OCI-LY3 (cell line): Measurements from ENCODE around the gene PKD1L1.

Source experiments
- H2AFZ ChIP-seq: fragments of 200-600, 300-600 bp; shearing (Covaris generic); 2 replicates; pipeline ENCODE4 v1.6.0; 2014; ENCODE audit warnings: antibody characterized with exemption, low read depth, low read length
- H3K27ac ChIP-seq: fragments of 200-600, 300-600 bp; sonication (generic); 2 replicates; pipeline ENCODE4 v1.5.1; 2014; ENCODE audit warnings: mild to moderate bottlenecking, low read length, moderate library complexity, mixed read lengths
- H3K27me3 ChIP-seq: fragments of 200-600, 300-600 bp; sonication (generic); 2 replicates; pipeline ENCODE4 v1.6.1; 2014; ENCODE audit warnings: low read depth, low read length, mixed read lengths
- H3K36me3 ChIP-seq: fragments of 200-600, 300-600 bp; sonication (generic); replicated peaks from 2 replicates; pipeline ENCODE3; 2014; ENCODE audit warnings: low read depth, low read length, mixed read lengths
- H3K4me1 ChIP-seq: fragments of 300-600, 200-600 bp; sonication (generic); 2 replicates; pipeline ENCODE4 v1.6.1; 2014; ENCODE audit warnings: low read length, mixed read lengths
- H3K4me2 ChIP-seq: fragments of 200-600, 300-600 bp; sonication (generic); 2 replicates; pipeline ENCODE4 v1.6.1; 2014; ENCODE audit warnings: low read length, mixed read lengths
- H3K4me3 ChIP-seq: fragments of 300-600, 200-600 bp; sonication (generic); 2 replicates; pipeline ENCODE4 v1.5.1; 2014; ENCODE audit warnings: antibody characterized with exemption, mild to moderate bottlenecking, low read length, moderate library complexity
- H3K79me2 ChIP-seq: fragments of 300-600, 200-600 bp; shearing (Covaris generic); 2 replicates; pipeline ENCODE4 v1.6.1; 2014; ENCODE audit warnings: mild to moderate bottlenecking, low read length, mixed read lengths
- H3K9ac ChIP-seq: fragments of 300-600, 200-600 bp; shearing (Covaris generic); 2 replicates; pipeline ENCODE4 v1.6.0; 2014; ENCODE audit warnings: mild to moderate bottlenecking, low read length, moderate library complexity
- H3K9me3 ChIP-seq: fragments of 200-600, 300-600 bp; shearing (Covaris generic); 2 replicates; pipeline ENCODE4 v1.6.1; 2014; ENCODE audit warnings: low read length, mixed read lengths; ENCODE audit not compliant: insufficient read depth
- H4K20me1 ChIP-seq: fragments of 200-600, 300-600 bp; sonication (generic); 2 replicates; pipeline ENCODE4 v1.6.1; 2016; ENCODE audit warnings: low read length, mixed read lengths; ENCODE audit not compliant: insufficient read depth
- EZH2phosphoT487 ChIP-seq: fragments of 200-600 bp; shearing (Covaris generic); IDR thresholded peaks from 2 replicates; pipeline ENCODE4 v1.6.1; 2018; ENCODE audit warnings: antibody characterized with exemption, mixed run types, low read depth
- TF ChIP-seq, protein P1 (sequence below): fragments of 200-600, 300-600 bp; sonication (generic); IDR thresholded peaks from 2 replicates; pipeline ENCODE4 v1.5.1; 2014; ENCODE audit warnings: antibody characterized with exemption, low read length, low read depth

Gene PKD1L1

DNA sequence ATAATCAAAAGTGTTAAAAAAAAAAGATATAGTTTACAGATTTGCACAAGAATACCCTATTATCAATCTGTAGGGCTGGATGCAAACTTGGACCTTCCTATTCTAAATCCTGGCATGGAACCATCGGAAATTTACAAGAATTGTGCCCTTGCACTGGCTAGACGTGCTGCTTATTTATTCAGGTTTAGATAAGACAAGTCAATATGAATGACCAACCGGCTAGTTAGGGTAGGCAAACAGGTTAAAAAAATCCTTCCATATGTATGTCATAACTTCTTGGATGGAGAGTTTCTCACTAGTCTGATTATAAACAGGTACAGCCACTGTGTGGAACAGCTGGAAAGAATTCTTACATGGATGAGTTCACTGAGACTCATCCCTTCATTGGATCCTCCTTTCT is 41.4 kb downstream of the PKD1L1 start:
- TF ChIP-seq EZH2phosphoT487 = no peak
- TF ChIP-seq, protein P1, sequence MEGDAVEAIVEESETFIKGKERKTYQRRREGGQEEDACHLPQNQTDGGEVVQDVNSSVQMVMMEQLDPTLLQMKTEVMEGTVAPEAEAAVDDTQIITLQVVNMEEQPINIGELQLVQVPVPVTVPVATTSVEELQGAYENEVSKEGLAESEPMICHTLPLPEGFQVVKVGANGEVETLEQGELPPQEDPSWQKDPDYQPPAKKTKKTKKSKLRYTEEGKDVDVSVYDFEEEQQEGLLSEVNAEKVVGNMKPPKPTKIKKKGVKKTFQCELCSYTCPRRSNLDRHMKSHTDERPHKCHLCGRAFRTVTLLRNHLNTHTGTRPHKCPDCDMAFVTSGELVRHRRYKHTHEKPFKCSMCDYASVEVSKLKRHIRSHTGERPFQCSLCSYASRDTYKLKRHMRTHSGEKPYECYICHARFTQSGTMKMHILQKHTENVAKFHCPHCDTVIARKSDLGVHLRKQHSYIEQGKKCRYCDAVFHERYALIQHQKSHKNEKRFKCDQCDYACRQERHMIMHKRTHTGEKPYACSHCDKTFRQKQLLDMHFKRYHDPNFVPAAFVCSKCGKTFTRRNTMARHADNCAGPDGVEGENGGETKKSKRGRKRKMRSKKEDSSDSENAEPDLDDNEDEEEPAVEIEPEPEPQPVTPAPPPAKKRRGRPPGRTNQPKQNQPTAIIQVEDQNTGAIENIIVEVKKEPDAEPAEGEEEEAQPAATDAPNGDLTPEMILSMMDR = no peak

DNA sequence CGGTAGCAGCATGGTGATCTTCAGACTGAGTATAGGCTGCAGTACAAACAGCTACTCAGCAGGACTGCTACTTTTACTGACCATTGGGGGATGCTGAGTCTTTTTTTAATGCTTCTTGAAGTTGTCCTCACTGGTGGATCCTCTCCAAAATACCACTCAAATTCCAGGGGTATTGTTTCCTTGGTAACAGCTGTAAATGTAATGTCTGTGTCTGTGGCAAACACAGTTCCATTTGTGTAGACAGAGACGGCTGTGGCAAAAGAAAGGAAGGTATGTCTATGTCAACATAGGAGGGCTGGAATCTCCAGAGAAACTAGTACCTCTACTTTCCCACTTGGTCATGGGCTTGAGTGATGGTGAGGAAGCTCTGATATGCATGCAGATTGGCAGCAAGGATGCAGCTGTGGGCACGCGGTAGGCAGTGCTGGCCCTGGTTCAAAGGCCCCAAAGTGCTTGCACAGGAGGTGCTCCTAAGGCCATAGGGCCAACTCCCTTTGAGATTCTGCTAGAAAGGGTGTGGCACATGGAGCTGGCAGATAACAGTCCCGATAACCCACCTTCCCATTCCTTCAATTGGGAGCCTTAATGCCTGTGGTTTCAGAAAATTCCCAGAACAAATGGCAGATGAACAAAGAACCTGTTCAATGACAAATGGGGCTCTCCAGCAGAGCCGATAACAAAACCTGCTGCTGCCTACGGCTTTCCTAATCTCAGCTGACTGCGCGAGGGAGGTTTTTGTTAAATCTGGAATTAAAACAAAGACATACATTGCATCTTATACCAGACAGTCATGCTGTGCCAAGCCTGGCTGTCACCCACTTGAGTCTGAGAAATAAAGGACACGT is 43.0 kb downstream of the PKD1L1 start:
- Histone ChIP-seq H3K4me2 (no peak overlapping the region), H3K4me3 (no peak overlapping the region), H3K9me3 (no peaks in the 10 kb centered on the region), H3K36me3 (no peaks in the 10 kb centered on the region), H3K27me3 (peaks cover 17% of the 10 kb centered on the region; the same call in 1 of the 2 replicates), H3K9ac (no peak overlapping the region), H2AFZ (no peak overlapping the region), H3K27ac (no peak overlapping the region), H3K79me2 (no peaks in the 10 kb centered on the region), H3K4me1 (peaks cover 8% of the 10 kb centered on the region), H4K20me1 (no peaks in the 10 kb centered on the region)
- TF ChIP-seq EZH2phosphoT487 = no peak
- TF ChIP-seq, protein P1 = no peak

More for the DNA sequence above, 41.4 kb downstream of the PKD1L1 start:
- Histone ChIP-seq H3K9me3 (no peaks in the 10 kb centered on the region), H3K27me3 (peaks cover 28% of the 10 kb centered on the region), H4K20me1 (no peaks in the 10 kb centered on the region), H3K36me3 (no peaks in the 10 kb centered on the region), H3K9ac (no peak overlapping the region), H3K79me2 (no peaks in the 10 kb centered on the region), H3K4me3 (no peak overlapping the region), H3K4me2 (peak overlapping the region; percentile 39), H2AFZ (peak overlapping the region; percentile 22; the same call in 1 of the 2 replicates), H3K27ac (no peak overlapping the region), H3K4me1 (peaks cover 8% of the 10 kb centered on the region)

DNA sequence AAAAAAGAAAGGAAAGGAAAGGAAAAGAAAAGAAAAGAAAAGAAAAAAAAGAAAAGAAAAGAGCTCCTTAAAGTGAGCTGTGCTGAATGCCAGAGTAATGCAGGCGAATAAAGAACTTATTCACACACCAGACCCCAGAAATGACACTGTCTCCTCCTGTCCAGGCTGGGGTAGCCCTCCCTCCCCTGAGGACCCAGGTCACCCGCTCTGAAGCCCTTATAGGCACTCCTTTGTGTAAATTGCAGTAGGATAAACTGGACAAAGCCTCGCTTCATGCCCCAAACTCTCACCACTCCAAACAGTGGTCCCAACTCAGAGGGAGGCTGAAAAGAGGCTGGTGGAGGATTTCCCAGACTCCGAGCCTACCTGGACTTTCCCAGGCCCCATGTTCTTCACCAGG is 46.3 kb downstream of the PKD1L1 start:
- Histone ChIP-seq H3K9ac (no peak overlapping the region), H3K27me3 (peaks cover 18% of the 10 kb centered on the region), H4K20me1 (no peaks in the 10 kb centered on the region), H3K79me2 (no peaks in the 10 kb centered on the region), H2AFZ (no peak overlapping the region), H3K4me2 (no peak overlapping the region), H3K27ac (no peak overlapping the region), H3K4me3 (no peak overlapping the region), H3K36me3 (no peaks in the 10 kb centered on the region), H3K4me1 (peaks cover 2% of the 10 kb centered on the region), H3K9me3 (no peaks in the 10 kb centered on the region)
- TF ChIP-seq EZH2phosphoT487 = no peak
- TF ChIP-seq, protein P1 = no peak

DNA sequence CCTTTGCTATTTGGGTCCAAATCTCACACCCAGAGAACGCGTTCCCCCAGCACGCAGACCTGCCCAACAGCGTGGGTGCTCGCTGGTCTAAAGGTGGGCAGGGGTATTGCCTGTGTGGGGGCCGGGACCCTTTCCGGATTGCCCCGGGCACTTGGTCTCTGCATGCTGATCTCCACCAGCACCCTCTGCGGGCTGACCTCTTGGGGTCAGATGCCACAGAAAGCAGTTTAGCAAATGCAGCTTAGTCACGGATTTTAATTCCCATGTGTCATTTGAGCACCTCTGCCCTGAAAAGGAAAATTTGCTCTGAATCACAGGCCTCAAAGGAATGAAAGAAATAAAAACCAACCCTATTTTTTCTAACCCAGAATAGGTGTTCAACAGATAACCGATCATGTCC is 46.7 kb downstream of the PKD1L1 start:
- Histone ChIP-seq H3K9ac (no peak overlapping the region), H3K4me2 (no peak overlapping the region), H3K27me3 (peaks cover 22% of the 10 kb centered on the region), H3K4me1 (no peaks in the 10 kb centered on the region), H2AFZ (no peak overlapping the region), H3K27ac (no peak overlapping the region), H3K4me3 (no peak overlapping the region), H3K9me3 (no peaks in the 10 kb centered on the region), H3K36me3 (no peaks in the 10 kb centered on the region), H3K79me2 (no peaks in the 10 kb centered on the region), H4K20me1 (no peaks in the 10 kb centered on the region)
- TF ChIP-seq, protein P1 = no peak
- TF ChIP-seq EZH2phosphoT487 = no peak
